HUES48 (cell line): ENCODE measurements around the gene EIF5.

Source experiments
- H3K27ac ChIP-seq: one replicate; pipeline ENCODE4 v1.7.0; 2013; ENCODE audit warnings: low read depth, low read length, inconsistent platforms
- H3K27me3 ChIP-seq: 2 replicates; pipeline ENCODE4 v1.6.1; 2013; ENCODE audit warnings: mild to moderate bottlenecking, low read length; ENCODE audit not compliant: control insufficient read depth, insufficient read depth
- H3K36me3 ChIP-seq: 2 replicates; pipeline ENCODE4 v1.6.1; 2013; ENCODE audit warnings: low read length; ENCODE audit not compliant: control insufficient read depth, insufficient read depth
- H3K4me1 ChIP-seq: 2 replicates; pipeline ENCODE4 v1.6.1; 2013; ENCODE audit warnings: mild to moderate bottlenecking, low read length; ENCODE audit not compliant: control insufficient read depth, insufficient read depth
- H3K4me3 ChIP-seq: 2 replicates; pipeline ENCODE4 v1.5.1; 2013; ENCODE audit warnings: mild to moderate bottlenecking, low read depth, low read length
- H3K9ac ChIP-seq: 2 replicates; pipeline ENCODE4 v1.6.1; 2013; ENCODE audit warnings: mild to moderate bottlenecking, low read depth, low read length, moderate library complexity
- H3K9me3 ChIP-seq: 2 replicates; pipeline ENCODE4 v1.6.1; 2013; ENCODE audit warnings: low read length; ENCODE audit not compliant: control insufficient read depth, insufficient read depth

Gene EIF5

DNA sequence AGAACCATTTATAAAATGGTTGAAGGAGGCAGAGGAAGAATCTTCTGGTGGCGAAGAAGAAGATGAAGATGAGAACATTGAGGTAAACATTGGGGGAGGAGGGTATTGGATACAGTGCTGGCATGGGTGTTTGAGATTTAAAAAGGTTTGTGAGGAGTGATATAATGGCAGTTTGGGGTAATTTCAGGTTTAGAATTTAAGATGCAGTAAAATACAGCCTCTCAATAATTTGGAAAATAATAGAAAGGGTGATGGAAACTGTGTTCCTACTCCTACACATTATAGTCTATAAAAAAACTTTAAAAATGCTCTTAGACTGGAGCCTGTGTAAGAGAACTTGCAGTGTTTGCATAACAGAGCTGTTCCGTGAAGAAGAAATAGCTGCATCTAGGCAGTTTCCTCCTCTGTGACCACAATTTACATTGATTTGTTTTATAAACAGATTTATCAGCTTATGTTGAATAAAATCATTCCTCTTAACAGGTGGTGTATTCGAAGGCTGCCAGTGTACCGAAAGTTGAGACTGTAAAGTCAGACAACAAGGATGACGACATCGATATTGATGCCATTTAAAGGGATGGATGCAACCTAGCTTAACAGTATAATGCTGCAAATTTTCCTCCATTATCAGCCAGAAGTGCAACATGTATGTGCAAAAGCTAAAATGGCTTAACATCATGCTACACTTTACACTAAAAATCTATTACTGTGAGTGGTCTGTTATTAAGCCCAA is 6.6 kb downstream of the EIF5 start:
- no peak overlapping the region for H3K9ac ChIP-seq
- no peaks in the 10 kb centered on the region for H3K9me3 ChIP-seq
- no peaks in the 10 kb centered on the region; the same call in 1 of the 2 replicates for H3K4me1 ChIP-seq
- no peak overlapping the region for H3K4me3 ChIP-seq
- H3K36me3 ChIP-seq = peaks cover 94% of the 10 kb centered on the region
- H3K27ac ChIP-seq = no peak overlapping the region
- H3K27me3 ChIP-seq = no peaks in the 10 kb centered on the region

DNA sequence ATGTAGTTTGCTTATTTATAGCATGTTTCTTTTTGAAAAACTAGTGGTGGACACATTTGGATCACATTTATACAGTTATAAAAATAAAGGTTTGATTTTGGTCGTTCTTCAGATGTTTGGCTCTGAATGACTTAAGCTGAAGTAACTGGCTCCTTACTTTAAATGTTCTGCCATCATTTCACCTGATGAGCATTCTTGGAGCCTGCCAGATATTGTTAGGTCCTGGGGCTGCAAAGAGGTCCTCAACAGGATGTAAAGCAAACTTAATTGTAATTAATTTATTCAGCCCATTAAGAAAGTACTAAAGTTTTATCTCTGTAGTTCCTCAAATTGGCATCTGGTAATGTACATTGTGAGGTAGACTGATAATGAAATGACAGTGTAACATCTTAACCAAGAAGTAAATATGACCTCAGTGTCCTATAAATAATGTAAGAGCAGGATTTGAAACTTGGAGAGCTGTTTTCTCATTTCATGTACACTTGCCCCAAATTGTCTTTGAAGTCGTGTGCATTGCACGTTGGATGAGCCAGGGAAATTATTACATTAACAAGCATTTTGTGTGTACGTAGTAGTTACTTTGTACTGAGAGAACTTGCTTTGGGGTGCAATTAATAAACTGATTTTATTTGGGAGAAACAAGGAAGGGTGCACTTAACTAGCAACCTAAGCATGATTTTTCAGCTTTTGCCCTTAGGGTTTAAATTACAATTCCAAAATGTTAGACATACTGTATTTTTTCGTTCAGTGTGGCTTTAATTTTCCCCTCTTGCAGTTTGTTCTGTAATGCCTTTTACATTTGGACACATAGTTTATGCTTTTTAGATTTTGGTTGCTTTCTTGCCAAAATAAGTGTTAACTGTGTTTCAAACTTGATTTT is 7.5 kb downstream of the EIF5 start:
- Histone ChIP-seq H3K36me3 (peaks cover 85% of the 10 kb centered on the region), H3K4me1 (no peaks in the 10 kb centered on the region), H3K9me3 (no peaks in the 10 kb centered on the region), H3K27me3 (no peaks in the 10 kb centered on the region), H3K9ac (no peak overlapping the region), H3K4me3 (no peak overlapping the region), H3K27ac (no peak overlapping the region)

DNA sequence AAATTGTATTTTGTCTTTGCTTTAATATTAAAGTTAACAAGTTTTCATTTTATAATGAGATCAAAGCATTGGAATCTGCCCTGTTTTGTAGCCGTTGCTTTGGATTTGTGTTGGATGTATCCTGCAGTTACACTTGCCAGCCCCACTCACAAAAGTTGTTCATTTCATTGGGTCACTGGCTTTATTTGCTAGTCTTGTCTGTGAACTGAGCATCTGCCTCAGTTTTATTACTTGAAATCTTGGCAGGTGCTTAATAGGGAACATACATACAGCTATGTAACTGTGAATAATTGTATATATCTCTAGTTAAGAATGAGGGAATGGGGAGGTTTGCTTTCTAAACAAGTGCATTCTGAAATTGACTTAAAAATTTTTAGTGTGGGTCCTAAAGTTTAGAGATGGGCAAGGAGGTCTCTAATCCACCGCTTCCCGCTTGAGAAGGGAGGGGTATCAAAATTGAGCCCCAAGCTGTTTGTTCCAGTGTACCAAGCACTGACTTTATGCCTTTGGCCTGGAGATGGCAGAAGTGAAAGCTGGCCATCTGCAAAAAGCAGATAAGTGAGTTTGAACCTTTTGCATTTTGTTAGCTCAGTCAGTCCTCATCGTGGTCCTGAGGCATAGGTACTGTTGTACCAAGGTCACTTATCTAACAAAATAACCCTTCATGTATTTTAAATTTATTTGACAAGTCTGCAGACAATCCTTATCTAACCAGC is 9.3 kb downstream of the EIF5 start:
- Histone ChIP-seq H3K27ac (no peak overlapping the region), H3K4me3 (no peak overlapping the region), H3K36me3 (peaks cover 67% of the 10 kb centered on the region)

DNA sequence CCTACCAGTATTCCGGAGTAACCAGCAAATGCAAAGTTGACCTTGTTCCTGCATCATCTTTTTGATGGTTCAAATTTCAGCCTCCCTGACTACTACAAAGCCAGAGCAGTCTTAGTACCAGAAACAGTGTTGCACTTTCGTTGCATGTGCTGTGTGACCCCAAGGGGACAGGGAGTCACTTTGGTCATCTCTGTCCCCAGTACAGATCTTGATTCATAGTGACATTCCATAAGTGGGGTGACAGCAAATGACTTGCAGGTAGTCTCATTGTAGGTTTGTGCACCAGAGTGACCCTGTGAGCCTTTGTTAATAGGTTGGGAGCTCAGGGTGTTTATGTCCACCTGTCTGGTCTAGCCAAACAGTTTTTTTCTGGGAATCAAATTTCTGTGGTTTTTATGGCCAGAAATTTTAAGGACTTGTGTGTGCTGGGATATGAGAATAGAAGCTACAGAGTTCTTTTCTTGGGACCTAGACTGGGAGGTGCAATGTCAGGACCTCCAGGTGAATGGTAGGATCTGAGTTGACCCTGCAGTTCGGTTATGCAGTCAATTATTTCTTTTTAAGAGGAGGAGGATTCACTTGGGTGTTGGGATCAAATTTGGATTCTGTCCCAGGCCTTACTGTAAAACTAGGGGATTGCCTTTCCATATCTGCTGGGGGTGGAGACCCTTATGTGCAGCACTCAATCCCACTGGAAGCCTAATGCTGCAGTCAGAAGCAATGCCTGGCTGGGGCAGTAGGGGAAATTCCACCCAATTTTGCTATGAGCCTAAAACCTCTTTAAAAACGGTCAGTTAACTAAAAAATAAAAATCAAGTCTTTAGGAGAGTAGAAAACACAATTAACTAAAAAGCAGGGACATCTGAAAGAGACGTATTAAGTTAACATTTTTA is 10.1 kb downstream of the EIF5 start:
- H3K9ac ChIP-seq = no peak overlapping the region
- H3K27me3 ChIP-seq = no peaks in the 10 kb centered on the region
- peak overlapping the region; percentile 18 for H3K27ac ChIP-seq
- peaks cover 10% of the 10 kb centered on the region for H3K4me1 ChIP-seq
- H3K36me3 ChIP-seq = peaks cover 59% of the 10 kb centered on the region
- no peaks in the 10 kb centered on the region for H3K9me3 ChIP-seq
- no peak overlapping the region for H3K4me3 ChIP-seq

More for the DNA sequence above, 9.3 kb downstream of the EIF5 start:
- Histone ChIP-seq H3K4me1 (peaks cover 10% of the 10 kb centered on the region), H3K9me3 (no peaks in the 10 kb centered on the region), H3K9ac (no peak overlapping the region), H3K27me3 (no peaks in the 10 kb centered on the region)

DNA sequence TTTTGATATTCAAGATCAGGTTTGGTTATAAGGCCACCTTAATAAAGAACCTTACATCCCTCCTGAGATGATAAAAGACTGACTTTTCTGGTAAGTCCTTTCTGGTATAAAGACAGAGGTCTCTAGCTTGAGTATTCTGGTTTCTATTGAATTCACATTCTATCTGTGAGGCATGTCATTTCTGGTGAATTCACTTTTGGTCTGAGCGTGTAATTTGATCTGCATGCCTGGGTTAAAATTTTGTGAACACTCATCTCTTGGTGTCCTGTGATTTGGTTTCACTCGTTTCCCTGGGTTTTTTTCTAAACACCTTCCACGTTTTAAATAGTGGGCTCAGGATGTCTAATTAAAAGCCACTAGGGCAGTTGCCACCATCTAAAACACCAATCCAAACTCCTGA is 12.2 kb downstream of the EIF5 start:
- no peak overlapping the region for H3K4me3 ChIP-seq
- no peak overlapping the region for H3K9ac ChIP-seq
- H3K27me3 ChIP-seq = no peaks in the 10 kb centered on the region
- peak overlapping the region; percentile 34 for H3K27ac ChIP-seq
- peaks cover 10% of the 10 kb centered on the region for H3K4me1 ChIP-seq
- H3K36me3 ChIP-seq = peaks cover 37% of the 10 kb centered on the region
- H3K9me3 ChIP-seq = no peaks in the 10 kb centered on the region

DNA sequence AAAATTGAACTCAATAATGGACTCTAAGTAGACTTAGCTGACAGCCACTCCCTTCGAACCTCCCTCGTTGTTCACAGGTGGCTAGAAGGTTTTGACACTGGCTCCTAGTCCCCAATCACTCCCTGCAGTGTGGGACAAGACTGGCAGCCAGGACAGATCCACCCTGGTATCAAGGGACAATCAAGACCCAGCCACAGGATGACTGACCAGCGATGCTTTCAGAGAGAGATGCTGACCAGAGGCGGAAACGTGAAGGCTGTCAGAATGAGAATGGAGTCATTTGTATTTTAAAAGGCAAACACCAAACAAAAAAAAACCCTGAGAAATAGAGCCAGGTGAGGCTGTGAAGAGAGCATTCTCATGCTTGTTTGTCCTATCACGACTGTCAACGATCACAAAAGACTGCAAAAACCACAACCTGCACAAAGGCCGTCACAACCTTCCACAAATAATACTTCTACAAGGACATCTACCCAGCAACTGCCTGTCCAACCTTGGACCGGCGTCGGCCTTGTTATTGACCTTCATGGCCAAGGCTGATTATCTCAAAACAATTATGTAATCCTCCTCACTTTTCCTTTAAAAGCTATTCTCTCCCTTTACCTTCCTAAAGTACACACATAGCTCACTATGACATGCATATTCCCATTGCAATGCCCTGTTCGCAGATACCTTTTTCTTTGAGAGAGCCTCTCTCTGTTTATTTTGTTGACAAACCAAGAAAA is 13.2 kb downstream of the EIF5 start:
- no peak overlapping the region for H3K9ac ChIP-seq
- peaks cover 28% of the 10 kb centered on the region for H3K36me3 ChIP-seq
- H3K27me3 ChIP-seq = no peaks in the 10 kb centered on the region
- peaks cover 10% of the 10 kb centered on the region for H3K4me1 ChIP-seq
- H3K9me3 ChIP-seq = no peaks in the 10 kb centered on the region
- no peak overlapping the region for H3K4me3 ChIP-seq
- no peak overlapping the region for H3K27ac ChIP-seq

DNA sequence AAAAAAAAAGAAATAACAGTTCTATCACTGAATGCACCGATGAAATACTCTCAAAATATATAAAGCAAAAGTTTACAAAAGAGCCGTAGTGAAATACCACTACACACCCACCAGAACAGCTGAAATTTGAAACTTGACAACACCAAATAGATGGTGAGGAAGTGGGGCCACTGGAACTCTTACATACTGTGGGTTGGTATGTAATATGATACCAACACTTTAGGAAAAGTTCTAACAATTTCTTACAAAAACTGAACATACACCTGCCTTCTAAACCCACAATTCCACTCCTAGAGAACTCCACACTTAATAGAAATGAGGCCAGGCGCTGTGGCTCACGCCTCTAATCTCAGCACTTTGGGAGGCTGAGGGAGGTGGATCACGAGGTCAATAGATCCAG is 14.1 kb downstream of the EIF5 start:
- no peak overlapping the region for H3K9ac ChIP-seq
- H3K9me3 ChIP-seq = no peaks in the 10 kb centered on the region
- no peak overlapping the region for H3K4me3 ChIP-seq
- no peaks in the 10 kb centered on the region for H3K27me3 ChIP-seq
- peaks cover 19% of the 10 kb centered on the region for H3K36me3 ChIP-seq
- no peak overlapping the region for H3K27ac ChIP-seq
- H3K4me1 ChIP-seq = peaks cover 10% of the 10 kb centered on the region

DNA sequence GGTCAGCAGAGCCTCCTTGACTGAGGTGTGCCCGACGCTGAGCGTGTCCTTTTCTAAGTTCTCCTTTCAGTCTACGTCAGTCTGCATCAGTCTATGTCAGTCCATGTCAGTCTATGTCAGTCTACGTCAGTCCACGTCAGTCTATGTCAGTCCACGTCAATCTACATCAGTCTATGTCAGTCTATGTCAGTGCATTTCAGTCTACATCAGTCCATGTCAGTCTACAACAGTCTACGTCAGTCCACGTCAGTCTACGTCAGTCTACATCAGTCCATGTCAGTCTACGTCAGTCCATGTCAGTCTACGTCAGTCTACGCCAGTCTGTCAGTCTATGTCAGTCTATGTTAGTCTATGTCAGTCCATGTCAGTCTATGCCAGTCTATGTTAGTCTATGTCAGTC is 15.9 kb downstream of the EIF5 start:
- Histone ChIP-seq H3K9ac (no peak overlapping the region), H3K27me3 (no peaks in the 10 kb centered on the region), H3K27ac (no peak overlapping the region), H3K36me3 (peaks cover 1% of the 10 kb centered on the region), H3K9me3 (no peaks in the 10 kb centered on the region), H3K4me1 (peaks cover 17% of the 10 kb centered on the region), H3K4me3 (no peak overlapping the region)

DNA sequence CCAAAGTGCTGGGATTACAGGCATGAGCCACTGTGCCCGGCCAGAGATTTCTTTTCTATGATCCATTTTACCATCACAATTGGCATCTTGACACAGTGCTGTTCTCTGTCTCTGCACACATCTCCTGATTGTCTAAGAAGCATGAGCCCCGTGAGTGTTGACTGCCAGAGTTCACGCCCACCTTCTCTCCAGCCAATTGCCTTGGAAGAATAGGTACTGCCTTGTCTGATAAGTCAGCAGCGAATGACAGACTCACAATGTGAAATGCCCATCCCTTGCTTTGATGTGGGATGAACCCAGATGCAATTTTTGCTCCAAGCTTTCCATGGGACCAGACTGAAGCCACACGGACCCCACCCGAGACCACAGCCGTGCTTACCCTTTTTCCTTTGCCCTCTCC is 19.3 kb downstream of the EIF5 start:
- H3K36me3 ChIP-seq = no peaks in the 10 kb centered on the region

DNA sequence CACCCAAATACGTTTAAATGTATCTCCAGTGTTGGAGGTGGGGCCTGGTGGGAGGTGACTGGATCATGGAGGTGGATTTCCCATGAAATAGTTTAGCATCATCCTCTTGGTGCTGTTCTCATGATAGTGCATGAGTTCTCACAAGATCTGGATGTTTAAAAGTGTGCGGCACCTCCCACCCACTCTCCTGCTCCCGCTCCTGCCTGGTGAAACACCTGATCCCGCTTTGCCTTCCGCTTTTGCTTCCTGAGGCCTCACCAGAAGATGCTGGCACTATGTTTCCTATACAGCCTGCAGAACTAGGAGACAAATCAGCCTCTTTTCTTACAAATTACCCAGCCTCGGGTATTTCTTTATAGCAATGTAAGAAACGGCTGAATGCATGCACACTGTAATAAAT is 20.1 kb downstream of the EIF5 start:
- H3K4me1 ChIP-seq = peaks cover 11% of the 10 kb centered on the region; the same call in 1 of the 2 replicates
- H3K27me3 ChIP-seq = no peaks in the 10 kb centered on the region
- H3K9ac ChIP-seq = no peak overlapping the region
- H3K27ac ChIP-seq = peak overlapping the region; percentile 49
- H3K4me3 ChIP-seq = no peak overlapping the region
- no peaks in the 10 kb centered on the region for H3K9me3 ChIP-seq
- H3K36me3 ChIP-seq = no peaks in the 10 kb centered on the region

More for the DNA sequence above, 19.3 kb downstream of the EIF5 start:
- H3K4me3 ChIP-seq = no peak overlapping the region
- no peaks in the 10 kb centered on the region for H3K9me3 ChIP-seq
- H3K27ac ChIP-seq = no peak overlapping the region
- peaks cover 11% of the 10 kb centered on the region; the same call in 1 of the 2 replicates for H3K4me1 ChIP-seq
- no peaks in the 10 kb centered on the region for H3K27me3 ChIP-seq
- H3K9ac ChIP-seq = no peak overlapping the region
